Measurements from ENCODE around the gene EEF2K.

- TF ChIP-seq CTCF (IDR thresholded peaks at IDR 0.05): no peak
- no peak for TF ChIP-seq POLR2A (IDR thresholded peaks at IDR 0.05)
These were observed 7.2 kb downstream of the EEF2K start for GRCh38 chr16:22213236-22213635.

Data from adrenal gland (tissue), 5 donors.